Amygdala (tissue), 56 donors: ENCODE results near the gene USP10.

ENCODE experiments used
- DNase-seq, 56 donors: peaks; one replicate each; lab custom pipeline; 2025; lab: John Stamatoyannopoulos, UW

USP10 gene

GRCh38 chr16:84766978-84767773, 67.4 kb downstream of the USP10 start:
- DNase-seq = no peak

DNA sequence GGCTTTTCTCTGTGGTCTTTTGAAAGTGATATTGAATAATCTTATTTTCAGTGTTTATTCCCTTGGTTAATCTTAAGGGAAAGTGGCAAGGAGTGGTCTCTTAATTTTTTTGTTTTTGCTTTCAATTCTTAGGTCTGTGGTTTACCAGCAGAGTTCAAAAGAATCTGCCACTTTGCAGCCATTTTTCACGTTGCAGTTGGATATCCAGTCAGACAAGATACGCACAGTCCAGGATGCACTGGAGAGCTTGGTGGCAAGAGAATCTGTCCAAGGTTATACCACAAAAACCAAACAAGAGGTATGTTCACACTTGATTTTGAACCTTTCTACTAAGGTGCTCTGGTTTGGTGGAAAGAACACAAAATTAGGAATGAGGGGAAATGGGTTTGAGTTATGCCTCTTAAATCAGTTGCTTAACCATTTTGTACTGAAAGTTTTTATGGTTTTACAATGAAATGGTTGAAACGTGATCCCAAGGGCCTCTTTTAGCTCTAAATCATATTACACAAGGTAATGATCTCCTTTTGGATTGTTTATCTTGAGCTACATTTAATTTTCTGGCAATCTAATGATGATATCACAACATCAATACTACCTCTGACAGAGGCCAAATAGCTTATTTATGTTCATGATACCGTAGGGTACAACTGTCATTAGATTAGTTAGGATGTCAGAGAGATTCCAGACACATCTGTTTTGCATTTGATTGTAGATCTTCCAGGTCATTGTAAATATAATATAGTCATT, 68.4 kb downstream of the USP10 start:
- DNase-seq = no peak

GRCh38 chr16:84768808-84769197, 69.0 kb downstream of the USP10 start:
- no peak for DNase-seq

- no peak for DNase-seq
Observed at GRCh38 chr16:84769416-84769815, 69.6 kb downstream of the USP10 start.

- DNase-seq = peak in 1 of 56 donors; percentile 11
Observed at GRCh38 chr16:84773312-84773711, 73.5 kb downstream of the USP10 start.

DNA sequence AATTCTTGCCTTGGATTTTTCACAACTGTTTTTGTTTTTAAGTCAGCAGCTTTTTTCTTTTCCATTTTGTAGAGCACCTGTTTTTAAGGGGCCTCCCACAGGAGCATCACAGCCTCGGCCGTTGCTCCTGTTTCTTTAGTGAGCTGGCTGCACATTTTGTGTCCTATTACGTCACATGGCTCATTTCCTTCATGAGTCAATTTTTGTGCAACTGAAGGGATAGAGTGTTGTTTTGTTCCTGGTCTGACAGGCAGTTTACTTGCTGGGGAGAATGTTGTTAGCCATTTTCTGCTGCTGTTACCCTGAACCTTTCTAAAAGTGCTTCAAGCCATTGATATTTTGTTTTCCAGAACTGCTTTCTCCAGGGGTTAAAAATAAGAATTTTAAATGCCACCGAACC, 75.0 kb downstream of the USP10 start:
- DNase-seq = no peak

DNA sequence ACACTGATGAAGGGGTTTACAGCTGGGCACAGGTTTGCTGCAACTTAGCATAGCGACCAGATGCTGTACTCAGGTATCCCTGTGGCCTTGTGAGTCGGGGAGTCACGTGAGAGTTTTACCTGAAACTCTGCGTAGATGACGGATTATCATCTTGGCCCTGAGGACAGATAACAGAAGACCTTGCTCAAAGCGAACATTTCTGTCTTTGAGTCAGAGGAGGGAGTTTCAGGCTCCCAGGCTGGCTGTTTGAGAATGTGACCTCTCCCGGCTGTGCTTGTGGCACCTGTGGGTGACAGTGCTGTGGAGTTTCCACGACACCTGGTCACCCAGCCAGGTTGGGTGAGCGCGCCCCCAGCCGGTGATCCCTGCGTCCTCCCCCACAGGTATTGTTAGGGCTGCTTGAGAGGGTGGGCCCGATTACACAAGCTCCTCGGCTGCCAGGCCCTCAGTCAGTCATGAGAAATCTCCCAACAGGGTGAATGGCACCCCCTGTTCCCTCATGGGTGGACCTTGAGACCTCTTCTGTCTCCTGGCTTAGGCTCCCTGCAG, 75.5 kb downstream of the USP10 start:
- DNase-seq = no peak

DNA sequence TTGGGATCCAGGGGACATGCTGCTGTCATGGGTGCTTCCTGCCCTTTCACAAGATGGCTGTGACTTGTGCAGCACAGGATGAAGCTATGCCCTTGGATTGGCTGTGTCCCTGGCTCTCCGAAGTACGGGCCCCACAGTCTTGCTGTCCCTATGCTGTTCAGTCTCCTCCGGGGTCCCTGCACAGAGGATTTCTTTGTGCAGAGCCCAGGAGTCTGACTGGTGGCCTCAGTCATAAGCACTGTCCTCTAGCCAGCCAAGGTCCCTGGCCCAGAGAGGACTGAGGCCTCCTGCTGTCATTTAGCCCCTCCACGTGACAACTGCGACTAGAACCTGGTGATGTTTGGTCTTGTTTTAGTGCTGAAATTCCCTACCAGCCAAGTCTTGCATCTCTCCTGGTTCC, 77.6 kb downstream of the USP10 start:
- DNase-seq = peak in 1 of 56 donors; percentile 35

DNA sequence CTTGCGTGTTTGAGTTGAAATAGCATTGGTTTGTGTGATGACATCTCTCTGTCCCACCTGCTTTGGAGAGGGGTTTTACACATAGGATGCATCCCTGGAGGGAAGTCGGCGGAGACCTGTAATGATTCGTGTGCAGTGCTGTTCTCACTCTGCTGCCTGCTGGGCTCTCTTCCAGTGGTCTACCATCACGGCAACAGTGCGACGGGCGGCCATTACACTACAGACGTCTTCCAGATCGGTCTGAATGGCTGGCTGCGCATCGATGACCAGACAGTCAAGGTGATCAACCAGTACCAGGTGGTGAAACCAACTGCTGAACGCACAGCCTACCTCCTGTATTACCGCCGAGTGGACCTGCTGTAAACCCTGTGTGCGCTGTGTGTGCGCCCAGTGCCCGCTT, 78.9 kb downstream of the USP10 start:
- DNase-seq = no peak

DNA sequence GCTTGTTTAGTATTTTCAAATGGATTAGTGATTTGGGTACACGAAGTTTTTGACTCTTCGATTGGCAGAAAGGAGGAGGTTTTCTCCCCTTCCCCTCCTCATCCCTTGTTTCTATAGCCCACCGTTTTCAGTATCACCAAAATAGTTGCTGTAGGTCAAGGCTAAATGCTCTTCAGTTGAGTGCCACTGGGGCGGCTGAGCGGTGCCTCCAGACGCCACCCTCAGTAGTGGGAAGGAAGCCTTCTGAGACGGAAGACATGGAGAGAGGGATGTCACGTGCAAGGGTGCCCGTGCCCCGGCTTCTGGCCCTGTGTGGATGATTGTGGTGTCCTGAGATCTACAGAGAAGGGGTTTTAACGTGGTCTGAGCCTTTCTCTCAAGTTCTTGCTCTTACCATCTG, 80.3 kb downstream of the USP10 start:
- no peak for DNase-seq

DNA sequence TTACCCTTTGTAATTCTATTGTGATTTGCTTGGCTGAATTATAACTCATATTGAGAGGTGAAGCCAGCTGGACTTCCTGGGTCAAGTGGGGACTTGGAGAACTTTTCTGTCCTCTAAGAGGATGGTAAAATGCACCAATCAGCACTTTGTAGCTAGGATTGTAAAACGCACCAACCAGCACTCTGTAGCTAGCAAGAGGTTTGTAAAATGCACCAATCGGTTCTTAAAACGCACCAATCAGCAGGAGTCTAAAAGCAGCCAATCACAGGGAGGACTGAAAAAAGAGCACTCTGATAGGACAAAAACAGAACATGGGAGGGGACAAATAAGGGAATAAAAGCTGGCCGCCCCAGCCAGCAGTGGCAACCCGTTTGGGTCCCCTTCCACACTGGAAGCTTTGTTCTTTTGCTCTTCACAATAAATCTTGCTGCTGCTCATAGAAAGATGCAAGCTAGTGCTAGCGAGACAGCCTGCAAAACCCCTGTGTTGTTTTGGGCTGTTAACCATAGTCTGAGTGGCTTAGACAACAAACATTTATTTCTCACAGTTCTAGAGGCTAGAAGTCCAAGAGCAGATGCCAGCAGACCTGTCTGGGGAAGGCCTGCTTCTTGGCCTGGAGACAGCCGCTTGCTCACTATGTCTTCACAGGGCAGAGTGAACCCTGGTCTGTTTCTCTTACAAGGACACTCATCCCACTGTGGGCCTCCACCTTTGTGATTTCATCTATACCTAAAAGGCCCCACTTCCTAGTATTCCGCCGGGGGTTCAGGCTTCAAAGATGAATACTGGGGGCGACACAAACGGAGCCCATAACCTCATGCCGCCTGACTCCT, 81.0 kb downstream of the USP10 start:
- DNase-seq = no peak

GRCh38 chr16:84782846-84783245, 83.0 kb downstream of the USP10 start:
- no peak for DNase-seq

DNA sequence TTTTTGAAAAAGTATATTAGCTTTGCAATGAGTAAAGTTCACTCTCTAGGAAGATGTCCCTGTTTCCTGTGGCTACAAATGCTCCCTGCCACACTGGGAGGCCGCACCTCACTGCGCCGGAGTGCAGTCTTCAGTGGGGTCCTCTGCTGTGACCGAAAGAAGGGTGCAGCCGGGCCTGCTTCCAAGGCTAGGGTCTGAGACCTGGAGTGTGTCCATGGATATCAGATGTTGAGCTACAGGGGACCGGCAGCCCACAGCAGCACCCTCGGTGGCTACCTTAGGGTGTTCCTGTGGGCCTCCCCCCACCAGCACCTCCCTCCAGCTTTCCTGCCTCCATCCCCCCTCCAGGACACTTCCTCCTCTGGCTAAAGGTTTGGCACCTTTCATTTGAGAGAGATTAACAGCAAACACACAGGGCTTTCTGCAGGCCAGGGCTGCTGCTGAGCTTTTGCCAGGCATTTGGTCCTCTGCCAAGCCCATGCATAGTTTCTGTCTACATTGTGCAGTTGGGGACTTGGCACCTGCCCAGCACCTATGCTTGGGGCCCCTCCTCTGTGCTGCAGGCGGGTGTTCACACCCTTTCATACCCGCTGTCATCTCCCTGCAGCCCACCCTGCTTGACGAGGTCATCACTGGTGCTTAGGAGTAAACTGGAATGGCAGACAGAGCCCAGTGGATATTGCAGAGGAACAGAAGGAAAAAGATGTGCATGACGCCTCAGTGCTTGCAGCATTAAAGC, 86.2 kb downstream of the USP10 start:
- peak in 1 of 56 donors; percentile 57 for DNase-seq

- no peak for DNase-seq
Observed at GRCh38 chr16:84786605-84787262, 86.9 kb downstream of the USP10 start.

GRCh38 chr16:84787263-84787622, 87.4 kb downstream of the USP10 start:
- DNase-seq = no peak

DNA sequence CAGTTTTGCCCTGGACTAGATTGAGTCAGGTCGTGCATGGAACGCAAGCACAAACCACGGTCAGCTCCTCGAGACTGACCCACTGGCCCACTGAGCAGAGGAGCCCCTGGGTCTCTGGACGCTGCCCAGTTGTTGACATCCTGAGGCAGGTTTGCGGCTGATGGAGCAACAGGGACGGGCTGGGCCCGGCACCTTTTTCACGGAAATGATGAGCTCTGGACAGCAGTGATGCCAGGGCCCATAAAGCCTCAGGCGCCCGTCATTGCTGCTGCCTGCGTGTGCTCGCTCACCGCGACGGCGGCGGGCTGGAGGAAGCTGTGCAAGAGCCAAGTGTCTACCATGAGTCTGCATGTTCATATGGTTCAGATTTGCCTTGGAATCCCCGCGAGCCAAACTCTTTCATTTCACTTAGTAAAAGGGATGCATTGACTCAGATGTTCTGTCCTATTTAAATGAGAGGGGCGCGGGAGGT, 89.2 kb downstream of the USP10 start:
- DNase-seq = no peak

GRCh38 chr16:84789431-84789830, 89.6 kb downstream of the USP10 start:
- no peak for DNase-seq

- no peak for DNase-seq
Observed at GRCh38 chr16:84790301-84790700, 90.5 kb downstream of the USP10 start.

DNA sequence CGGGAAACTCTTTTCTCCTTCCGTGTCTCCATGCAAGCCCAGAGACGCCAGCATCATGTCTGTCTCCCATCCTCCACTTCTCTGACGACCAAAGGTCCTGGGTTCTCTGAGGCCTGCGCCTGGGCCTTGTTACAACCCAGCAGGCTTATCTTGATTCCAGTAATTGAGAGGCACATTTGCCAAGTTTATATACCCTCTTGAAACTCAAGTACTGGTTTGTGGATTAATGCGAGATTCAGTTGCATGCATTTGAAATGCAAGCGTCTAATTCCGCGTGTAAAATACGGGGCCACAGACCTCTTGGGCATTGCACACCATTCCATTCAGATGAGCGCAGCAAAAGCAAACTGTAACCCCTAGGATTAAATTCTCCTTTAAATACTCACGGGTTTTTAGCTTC, 91.3 kb downstream of the USP10 start:
- no peak for DNase-seq

- DNase-seq = no peak
Observed at GRCh38 chr16:84791501-84791900, 91.7 kb downstream of the USP10 start.
